HG02623 (cell line): ENCODE measurements around the gene TGM3.
"Not testable (repeated sequence)": the region's sequence is repeated elsewhere in the genome, so short reads cannot be mapped to it uniquely, and the experiment has no call there.

Source experiments
- ATAC-seq: cut with Tn5 transposase; IDR thresholded peaks from one replicate; pipeline ENCODE4 v1.9.1; 2021; ENCODE audit warnings: moderate library complexity; ENCODE audit not compliant: unreplicated experiment

The TGM3 gene

GRCh38 chr20:2295886-2296515 lies at the start of gene TGM3:
Gene TGM3 (plus strand): TSS chr20:2296001. CDS start chr20:2296064, 63 bp downstream.
- ATAC-seq, result no peak

- ATAC-seq, result no peak
Observed at GRCh38 chr20:2246069-2246491, 49.7 kb upstream of the TGM3 start.

DNA sequence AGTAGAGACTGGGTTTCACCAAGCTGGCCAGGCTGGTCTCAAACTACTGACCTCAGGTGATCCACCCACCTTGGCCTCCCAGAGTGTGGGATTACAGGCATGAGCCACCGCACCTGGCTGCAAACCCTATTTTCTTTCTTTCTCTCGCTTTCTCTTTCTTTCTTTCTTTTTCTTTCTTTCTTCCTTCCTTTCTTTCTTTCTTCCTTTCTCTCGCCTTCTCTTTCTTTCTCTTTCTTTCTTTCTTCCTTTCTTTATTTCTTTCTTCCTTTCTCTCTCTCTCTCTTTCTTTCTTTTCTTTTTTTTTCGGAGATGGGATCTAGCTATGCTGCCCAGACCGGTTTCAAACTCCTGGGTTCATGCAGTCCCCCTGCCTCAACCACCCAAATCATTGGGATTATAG lies 47.0 kb upstream of the TGM3 start:
- ATAC-seq, result no peak

DNA sequence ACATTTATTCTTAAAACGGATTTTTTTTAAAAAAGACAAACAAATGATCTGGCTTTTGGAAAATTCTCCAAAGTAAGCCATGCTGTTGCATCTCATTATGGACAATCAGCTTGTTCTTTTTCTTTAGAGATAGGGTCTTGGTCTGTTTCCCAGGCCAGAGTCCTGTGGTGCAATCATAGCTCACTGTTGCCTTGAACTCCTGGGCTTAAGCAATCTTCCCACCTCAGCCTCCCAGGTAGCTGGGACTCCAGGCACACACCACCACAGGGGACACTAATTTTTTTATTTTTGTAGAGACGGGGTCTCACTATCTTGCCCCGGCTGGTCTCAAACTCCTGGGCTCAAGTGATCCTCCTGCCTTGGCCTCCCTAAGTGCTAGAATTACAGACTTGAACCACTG lies 45.9 kb upstream of the TGM3 start:
- ATAC-seq, result no peak

DNA sequence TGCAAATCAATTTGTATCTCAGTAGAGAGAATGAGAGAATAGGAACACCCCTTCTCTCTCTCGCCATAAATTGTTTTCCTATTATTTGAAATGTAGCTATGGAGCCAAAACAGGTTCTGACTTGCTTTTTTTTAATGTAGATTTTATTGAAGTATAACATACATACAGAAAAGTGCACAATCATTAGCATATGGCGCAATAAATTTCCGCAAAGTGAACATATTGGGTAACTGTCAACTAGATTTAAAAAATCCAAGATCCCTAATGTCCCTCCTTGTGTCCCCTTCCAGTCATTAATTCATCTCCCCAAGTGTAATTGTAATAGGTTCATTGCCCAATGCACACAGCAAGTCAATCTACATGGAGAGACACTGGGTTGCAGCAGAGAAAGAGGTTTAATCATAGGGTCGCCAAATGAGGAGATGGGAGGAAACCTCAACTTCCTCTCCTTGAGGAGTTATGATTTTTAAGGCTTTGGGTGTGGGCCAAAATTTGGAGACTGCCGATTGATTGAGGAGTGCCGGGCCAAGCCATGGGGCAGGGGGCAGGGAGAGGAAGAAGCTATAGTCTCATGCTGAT lies 43.3 kb upstream of the TGM3 start:
- no peak for ATAC-seq

GRCh38 chr20:2253256-2253655 lies 42.5 kb upstream of the TGM3 start:
- ATAC-seq, result no peak

DNA sequence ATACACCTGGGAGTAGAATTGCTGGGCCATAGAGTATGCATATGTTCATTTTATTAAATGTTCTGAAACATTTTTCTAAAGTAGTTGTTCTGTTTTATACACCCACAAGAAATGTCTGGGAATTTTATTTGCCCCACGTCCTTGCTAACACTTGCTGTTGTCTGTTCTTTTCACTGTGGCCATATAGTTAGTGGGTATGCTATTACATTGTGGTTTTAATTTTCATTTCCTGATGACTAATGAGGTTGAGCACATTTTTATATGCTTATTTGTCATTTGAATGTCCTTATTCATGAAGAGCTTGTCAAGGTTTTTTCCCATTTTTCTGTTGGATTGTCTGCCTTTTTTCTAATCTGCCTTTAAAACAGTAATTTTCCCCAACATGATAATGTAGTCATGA lies 41.5 kb upstream of the TGM3 start:
- no peak for ATAC-seq

DNA sequence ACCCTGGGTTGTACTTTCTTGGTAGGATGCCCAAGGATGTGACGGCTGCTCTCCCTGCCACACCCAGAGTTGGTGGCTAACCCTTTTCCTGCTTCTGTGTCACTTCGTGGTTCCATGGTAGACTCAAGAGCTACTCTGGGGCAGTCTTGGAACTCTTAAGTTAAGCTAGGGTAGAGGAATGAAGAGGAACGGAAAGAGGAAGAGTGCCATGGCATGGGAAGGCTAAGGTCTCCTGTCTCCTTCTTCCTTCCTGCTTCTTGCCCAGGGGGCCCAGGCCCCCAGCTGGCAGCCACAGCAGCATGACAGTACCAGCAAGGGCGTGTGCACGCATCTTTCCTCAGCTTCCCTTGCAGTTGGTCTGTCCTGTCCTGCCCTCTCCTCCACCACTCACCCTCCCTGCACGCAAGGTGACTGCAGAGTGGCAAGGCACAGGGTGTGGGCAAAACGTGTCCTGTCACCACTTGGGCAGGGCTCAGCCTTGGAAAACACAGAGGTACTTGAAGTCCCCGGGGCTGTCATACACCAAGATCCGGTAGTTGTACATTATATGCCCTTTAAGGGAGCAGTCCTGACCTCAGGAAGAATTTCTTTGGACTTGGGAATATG lies 39.8 kb upstream of the TGM3 start:
- no peak for ATAC-seq

- ATAC-seq, result no peak
Observed at GRCh38 chr20:2259731-2260130, 36.1 kb upstream of the TGM3 start.

GRCh38 chr20:2260250-2260649 lies 35.6 kb upstream of the TGM3 start:
- ATAC-seq, result no peak

DNA sequence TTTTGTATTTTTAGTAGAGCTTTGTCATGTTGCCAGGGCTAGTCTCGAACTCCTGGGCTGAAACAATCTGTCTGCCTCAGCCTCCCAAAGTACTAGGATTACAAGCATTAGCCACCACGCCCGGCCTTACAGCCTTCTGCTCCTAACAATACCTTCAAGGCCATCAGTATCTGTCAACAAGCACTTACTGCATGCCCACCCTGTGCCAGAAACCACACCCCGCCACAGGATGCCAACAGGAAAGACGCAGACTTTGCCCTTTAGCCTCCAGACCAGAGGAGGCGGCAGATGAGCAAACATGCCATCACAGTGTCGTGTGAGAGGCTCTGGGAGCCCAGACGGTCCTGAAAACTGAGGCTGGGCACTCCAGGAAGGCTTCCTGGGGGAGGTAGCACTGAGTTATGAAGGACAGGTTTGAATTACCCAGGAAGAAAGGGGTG lies 34.7 kb upstream of the TGM3 start:
- ATAC-seq, result no peak

DNA sequence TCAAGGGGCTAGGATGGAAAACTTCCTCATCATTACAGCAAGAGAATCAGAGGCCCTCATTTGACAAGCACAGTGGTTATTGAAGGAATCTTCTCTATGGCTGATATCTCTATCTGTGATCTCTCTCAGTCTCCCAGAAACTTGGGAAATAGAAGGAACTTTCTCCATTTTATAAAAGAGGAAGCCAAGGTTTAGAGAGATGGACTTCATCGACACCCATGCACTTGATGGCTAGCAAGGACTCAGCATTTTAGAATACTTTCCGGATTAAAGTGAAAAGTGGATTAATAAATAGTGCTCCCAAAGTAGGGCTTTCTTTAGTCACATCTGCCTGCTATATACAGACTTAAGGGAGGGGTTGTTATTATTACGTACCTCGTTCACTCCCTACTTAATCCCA lies 34.2 kb upstream of the TGM3 start:
- ATAC-seq, result no peak

DNA sequence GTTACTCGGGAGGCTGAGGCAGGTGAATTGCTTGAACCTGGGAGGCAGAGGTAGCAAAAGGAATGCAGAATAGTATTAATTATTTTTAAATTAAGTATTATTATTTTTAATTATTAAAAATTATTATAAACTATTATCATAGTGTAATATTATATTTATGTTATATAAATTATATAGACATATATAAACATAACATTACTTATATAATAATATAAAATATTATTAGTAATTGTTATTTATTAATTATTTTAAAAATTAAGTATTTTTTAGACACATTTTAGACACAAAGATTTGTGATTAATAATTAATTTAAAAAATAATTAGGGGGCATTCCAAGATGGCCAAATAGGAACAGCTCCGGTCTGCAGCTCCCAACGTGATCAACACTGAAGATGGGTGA lies 31.7 kb upstream of the TGM3 start:
- no peak for ATAC-seq

- not testable (repeated sequence) for ATAC-seq
Observed at GRCh38 chr20:2264621-2265374, 31.0 kb upstream of the TGM3 start.

DNA sequence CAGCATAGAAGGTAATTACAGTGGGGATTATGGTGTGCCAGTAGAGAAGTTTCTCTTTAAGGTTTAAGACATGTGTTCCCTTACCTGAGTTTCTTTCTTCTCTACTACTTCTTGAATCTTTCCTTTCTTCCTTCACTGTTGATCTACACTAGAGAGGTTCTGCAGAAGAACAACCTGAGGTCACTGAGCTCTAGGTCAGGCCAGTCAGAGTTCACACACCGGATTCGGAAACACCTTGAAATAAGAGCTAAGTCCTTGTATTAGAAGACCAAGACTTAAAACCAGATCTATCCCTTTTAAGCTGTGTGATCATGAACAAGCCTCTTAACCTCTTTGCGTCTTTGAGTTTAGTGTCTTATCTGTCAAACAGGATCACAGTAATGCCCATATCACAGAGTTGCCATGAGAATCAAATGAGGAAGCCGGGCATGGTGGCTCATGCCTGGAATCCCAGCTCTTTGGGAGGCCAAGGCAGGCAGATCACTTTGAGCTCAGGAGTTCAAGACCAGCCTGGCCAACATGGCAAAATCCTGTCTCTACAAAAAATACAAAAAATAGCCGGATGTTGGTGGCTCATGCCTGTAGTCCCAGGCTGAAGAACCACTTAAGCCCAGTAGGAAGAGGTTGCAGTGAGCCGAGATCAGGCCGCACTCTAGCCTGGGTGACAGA lies 22.0 kb upstream of the TGM3 start:
- ATAC-seq, result no peak

- ATAC-seq, result no peak
Observed at GRCh38 chr20:2276015-2276414, 19.8 kb upstream of the TGM3 start.

GRCh38 chr20:2279253-2279779 lies 16.5 kb upstream of the TGM3 start:
- no peak for ATAC-seq

DNA sequence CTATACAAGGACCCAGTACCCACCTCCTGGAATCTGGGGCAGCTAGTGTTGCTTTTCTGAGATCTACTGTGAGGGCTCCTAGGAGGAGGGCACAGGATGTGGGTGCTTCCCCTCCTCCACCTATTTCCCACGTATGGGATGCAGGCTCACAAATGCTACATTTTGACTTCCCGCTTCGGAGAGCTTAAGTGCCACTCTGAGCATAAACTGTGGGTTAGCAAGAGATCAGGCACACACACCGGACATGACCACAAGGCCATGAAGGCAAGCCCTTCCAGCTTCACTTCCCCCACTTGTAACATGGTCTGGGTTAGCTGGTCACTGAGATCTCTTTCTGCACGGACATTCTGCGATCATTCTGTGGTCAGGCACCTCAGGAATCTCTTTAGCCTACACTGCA lies 15.7 kb upstream of the TGM3 start:
- ATAC-seq, result no peak

DNA sequence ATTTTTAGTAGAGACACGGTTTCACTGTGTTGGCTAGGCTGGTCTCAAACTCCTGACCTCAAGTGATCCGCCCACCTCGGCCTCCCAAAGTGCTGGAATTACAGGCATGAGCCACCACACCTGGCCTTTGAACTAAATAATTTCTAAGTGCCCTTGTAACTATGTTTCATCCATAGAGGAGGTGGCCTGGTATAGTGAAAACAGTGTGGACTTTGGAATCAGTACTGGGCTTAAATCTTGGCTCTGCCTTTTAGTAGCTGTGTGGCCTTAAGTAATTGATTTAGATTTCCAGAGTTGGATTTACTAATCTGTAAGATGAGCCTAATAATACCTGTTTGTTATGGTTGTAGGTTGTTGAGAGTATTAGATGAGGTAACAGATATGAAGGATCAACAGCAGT lies 14.2 kb upstream of the TGM3 start:
- ATAC-seq, result no peak

DNA sequence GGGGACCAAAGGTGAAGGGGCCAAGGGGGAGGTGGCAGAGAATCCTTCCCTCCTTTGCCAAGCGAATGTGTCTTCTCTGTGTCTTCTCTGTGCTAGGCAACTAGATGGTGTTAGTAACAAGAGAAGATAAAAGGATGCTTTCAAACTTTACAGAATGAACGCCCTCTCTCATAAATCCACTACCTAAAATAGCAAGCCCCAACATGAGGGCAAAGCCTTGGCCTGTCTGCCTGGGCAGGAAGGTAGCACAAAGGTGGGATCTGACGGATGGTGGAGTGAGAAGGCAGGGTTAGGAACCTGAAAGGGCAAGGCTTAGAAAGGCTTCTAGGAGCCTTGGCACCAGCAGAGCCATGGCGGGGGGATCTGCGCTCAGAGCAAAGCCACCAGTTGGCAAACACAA lies 13.6 kb upstream of the TGM3 start:
- ATAC-seq, result no peak
